Measurements from ENCODE around the gene RIPK4. TPM values are rescaled to one million over a fixed set of nuclear protein-coding genes. Genes with fewer than 3 reads are reported as not detected.

RIPK4 gene
- total RNA-seq, 1 experiment from 2014 or later, result 24.1 TPM

DNA sequence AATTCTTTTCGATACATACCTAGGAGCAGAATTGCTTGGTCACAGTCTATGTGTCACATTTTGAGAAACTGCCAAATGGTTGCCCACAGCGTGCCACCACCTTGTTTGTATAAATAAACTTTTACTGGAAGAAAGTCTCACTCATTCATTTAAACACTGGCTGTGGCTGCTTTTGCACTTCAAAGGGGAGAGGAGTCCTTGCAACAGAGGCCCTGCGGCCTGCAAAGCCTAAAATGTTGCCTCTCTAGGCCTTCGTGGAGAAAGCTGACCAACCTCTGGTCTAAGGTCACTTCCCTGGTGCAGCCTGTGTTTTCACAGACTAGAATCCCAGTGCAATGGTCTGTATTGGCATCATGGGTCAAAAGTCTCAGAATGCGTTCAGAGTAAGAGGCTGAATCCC lies 8.3 kb downstream of the RIPK4 start:
- no peak overlapping the region for H3K4me3 Mint-ChIP-seq (ENCODE audit: unreplicated experiment)
- H3K9me3 ChIP-seq, result no peaks in the 10 kb centered on the region
- intact Hi-C loops (cut with micrococcal nuclease; ENCODE audit: unreplicated experiment), result no loop called here
- no peak for DNase-seq
- H3K27ac Mint-ChIP-seq (ENCODE audit: unreplicated experiment), result no peak overlapping the region
- H3K4me1 ChIP-seq, result peaks cover 30% of the 10 kb centered on the region
- H3K27me3 ChIP-seq (replicated peaks; ENCODE audit: control insufficient read depth, insufficient read depth, low read length), result no peaks in the 10 kb centered on the region
- TF ChIP-seq, protein P1, sequence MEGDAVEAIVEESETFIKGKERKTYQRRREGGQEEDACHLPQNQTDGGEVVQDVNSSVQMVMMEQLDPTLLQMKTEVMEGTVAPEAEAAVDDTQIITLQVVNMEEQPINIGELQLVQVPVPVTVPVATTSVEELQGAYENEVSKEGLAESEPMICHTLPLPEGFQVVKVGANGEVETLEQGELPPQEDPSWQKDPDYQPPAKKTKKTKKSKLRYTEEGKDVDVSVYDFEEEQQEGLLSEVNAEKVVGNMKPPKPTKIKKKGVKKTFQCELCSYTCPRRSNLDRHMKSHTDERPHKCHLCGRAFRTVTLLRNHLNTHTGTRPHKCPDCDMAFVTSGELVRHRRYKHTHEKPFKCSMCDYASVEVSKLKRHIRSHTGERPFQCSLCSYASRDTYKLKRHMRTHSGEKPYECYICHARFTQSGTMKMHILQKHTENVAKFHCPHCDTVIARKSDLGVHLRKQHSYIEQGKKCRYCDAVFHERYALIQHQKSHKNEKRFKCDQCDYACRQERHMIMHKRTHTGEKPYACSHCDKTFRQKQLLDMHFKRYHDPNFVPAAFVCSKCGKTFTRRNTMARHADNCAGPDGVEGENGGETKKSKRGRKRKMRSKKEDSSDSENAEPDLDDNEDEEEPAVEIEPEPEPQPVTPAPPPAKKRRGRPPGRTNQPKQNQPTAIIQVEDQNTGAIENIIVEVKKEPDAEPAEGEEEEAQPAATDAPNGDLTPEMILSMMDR (IDR thresholded peaks at IDR 0.05; ENCODE audit: insufficient read depth in 1 of 2, low read depth in 1 of 2, low read length in 1 of 2, severe bottlenecking in 1 of 2, unreplicated experiment in 1 of 2), result no peak
- CTCF ChIA-PET, result interaction anchor here (1.0 kb wide), 1 partner anchor 146 kb away, joined by 3 read pairs; no protein-coding TSS in a partner anchor
- POLR2A ChIA-PET, result no interaction called here
- H3K36me3 ChIP-seq (ENCODE audit: control insufficient read depth, insufficient read depth, low read length), result no peaks in the 10 kb centered on the region; the same call in 1 of the 2 replicates
- no TSS peak for BruUV-seq (replicated peaks)
- no peak overlapping the region for H3K4me3 ChIP-seq (ENCODE audit: low read depth, low read length)
- peaks cover 30% of the 10 kb centered on the region for H3K4me1 Mint-ChIP-seq (ENCODE audit: low read depth, unreplicated experiment)
- no peaks in the 10 kb centered on the region for H3K9me3 Mint-ChIP-seq (ENCODE audit: unreplicated experiment)
- peaks cover 63% of the 10 kb centered on the region for H3K36me3 Mint-ChIP-seq (ENCODE audit: insufficient read depth, unreplicated experiment)
- H3K27me3 Mint-ChIP-seq (ENCODE audit: insufficient read depth, unreplicated experiment), result no peaks in the 10 kb centered on the region

DNA sequence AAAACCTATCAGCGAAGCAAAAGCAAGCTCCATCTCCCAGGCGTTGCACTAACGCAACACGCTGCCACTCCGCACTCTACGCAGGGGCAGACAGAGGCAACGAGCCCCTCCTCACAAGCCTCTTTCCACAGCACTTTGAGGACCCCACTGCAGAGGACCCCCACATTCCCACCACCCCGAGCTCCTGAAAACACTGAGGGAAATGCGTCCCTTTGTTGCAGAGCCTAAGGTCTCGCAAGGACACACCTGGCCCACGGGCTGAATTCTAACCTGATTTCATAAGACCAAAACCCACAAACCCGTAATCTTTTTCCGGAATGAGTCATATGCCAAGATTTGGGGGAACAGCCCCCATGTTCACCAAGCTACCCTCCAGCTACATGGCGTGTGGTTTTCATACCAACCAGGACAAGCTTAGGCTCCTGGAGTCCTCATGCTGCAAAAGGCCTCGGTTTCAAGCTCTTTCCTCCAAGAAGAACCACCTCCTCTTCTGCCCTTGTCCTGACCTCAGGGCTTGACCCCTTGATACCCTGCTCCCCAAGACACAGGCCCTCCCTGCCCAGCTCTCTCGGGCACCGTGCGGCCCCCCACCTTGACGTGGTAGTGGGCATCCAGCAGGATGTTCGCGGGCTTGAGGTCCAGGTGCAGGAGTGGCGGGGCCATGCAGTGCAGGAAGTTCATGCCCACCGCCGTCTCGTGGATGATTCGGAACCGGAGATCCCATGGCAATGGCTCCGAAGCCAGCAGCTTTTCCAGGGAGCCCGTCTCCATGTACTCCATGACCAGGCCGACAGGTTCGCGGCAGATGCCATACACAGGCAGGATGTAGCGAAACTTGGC lies 10.7 kb downstream of the RIPK4 start:
- H3K4me1 Mint-ChIP-seq (ENCODE audit: low read depth, unreplicated experiment), result peaks cover 35% of the 10 kb centered on the region
- intact Hi-C loops (cut with micrococcal nuclease; ENCODE audit: unreplicated experiment), result no loop called here
- H3K9me3 Mint-ChIP-seq (ENCODE audit: unreplicated experiment), result no peaks in the 10 kb centered on the region
- H3K4me1 ChIP-seq, result peaks cover 26% of the 10 kb centered on the region
- H3K36me3 Mint-ChIP-seq (ENCODE audit: insufficient read depth, unreplicated experiment), result peaks cover 73% of the 10 kb centered on the region
- no peaks in the 10 kb centered on the region for H3K9me3 ChIP-seq
- no peak overlapping the region for H3K4me3 ChIP-seq (ENCODE audit: low read depth, low read length)
- ChIA-PET POLR2A (interaction anchor here (0.5 kb wide), 1 partner anchor 13 kb away, joined by 3 read pairs; no protein-coding TSS in a partner anchor), CTCF (no interaction called here)
- TF ChIP-seq, protein P1 (IDR thresholded peaks at IDR 0.05; ENCODE audit: insufficient read depth in 1 of 2, low read depth in 1 of 2, low read length in 1 of 2, severe bottlenecking in 1 of 2, unreplicated experiment in 1 of 2), result no peak
- DNase-seq, result no peak
- H3K36me3 ChIP-seq (ENCODE audit: control insufficient read depth, insufficient read depth, low read length), result no peaks in the 10 kb centered on the region; the same call in 1 of the 2 replicates
- BruUV-seq (replicated peaks), result no TSS peak
- H3K27ac Mint-ChIP-seq (ENCODE audit: unreplicated experiment), result no peak overlapping the region
- H3K27me3 ChIP-seq (replicated peaks; ENCODE audit: control insufficient read depth, insufficient read depth, low read length), result no peaks in the 10 kb centered on the region
- H3K4me3 Mint-ChIP-seq (ENCODE audit: unreplicated experiment), result no peak overlapping the region
- H3K27me3 Mint-ChIP-seq (ENCODE audit: insufficient read depth, unreplicated experiment), result no peaks in the 10 kb centered on the region

DNA sequence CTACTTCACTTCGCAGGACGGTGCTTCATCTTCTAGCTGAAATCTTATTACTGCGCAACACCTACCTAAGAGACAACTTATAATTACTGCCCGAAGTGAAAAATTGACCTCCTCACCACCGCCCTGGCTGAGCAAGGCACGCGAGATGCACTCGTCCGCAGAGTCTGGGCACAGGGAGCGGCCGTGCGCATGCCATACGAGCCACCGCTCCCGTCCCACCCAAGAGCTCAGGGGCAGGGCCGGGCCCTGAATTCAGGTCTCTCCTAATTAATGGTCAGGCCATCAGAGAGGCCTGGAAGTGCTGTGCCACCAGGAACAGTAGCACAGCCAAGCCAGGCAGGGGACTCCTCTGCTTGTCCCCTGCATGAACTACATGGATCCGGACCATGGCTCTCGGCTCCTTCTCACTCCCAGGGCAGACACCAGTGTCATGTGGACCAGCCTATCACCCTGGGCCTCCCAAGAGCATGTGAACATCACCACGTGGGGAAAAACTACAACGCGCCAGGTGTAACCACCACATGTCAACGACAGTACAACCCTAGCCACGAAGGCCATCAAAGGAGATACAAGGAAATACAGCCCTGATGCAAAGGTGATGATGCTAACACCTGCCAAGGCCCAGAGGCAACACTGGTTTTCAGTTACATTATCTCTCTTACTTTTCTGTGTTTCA lies 11.5 kb downstream of the RIPK4 start:
- H3K36me3 Mint-ChIP-seq (ENCODE audit: insufficient read depth, unreplicated experiment), result peaks cover 75% of the 10 kb centered on the region
- intact Hi-C loops (cut with micrococcal nuclease; ENCODE audit: unreplicated experiment), result no loop called here
- TF ChIP-seq, protein P1 (IDR thresholded peaks at IDR 0.05; ENCODE audit: insufficient read depth in 1 of 2, low read depth in 1 of 2, low read length in 1 of 2, severe bottlenecking in 1 of 2, unreplicated experiment in 1 of 2), result no peak
- H3K9me3 ChIP-seq, result no peaks in the 10 kb centered on the region
- no peak overlapping the region for H3K4me3 ChIP-seq (ENCODE audit: low read depth, low read length)
- ChIA-PET POLR2A (interaction anchor here (0.5 kb wide), 1 partner anchor 13 kb away, joined by 3 read pairs; no protein-coding TSS in a partner anchor), CTCF (no interaction called here)
- H3K4me1 Mint-ChIP-seq (ENCODE audit: low read depth, unreplicated experiment), result peaks cover 32% of the 10 kb centered on the region
- DNase-seq, result no peak
- H3K27me3 ChIP-seq (replicated peaks; ENCODE audit: control insufficient read depth, insufficient read depth, low read length), result no peaks in the 10 kb centered on the region
- no peaks in the 10 kb centered on the region; the same call in 1 of the 2 replicates for H3K36me3 ChIP-seq (ENCODE audit: control insufficient read depth, insufficient read depth, low read length)
- no peaks in the 10 kb centered on the region for H3K27me3 Mint-ChIP-seq (ENCODE audit: insufficient read depth, unreplicated experiment)
- no peak overlapping the region for H3K4me3 Mint-ChIP-seq (ENCODE audit: unreplicated experiment)
- H3K4me1 ChIP-seq, result peaks cover 33% of the 10 kb centered on the region
- peak overlapping the region; percentile 29 for H3K27ac Mint-ChIP-seq (ENCODE audit: unreplicated experiment)
- no peaks in the 10 kb centered on the region for H3K9me3 Mint-ChIP-seq (ENCODE audit: unreplicated experiment)
- BruUV-seq (replicated peaks), result no TSS peak
